Muscle of back (tissue), 11 donors: ENCODE results near the gene ITGA3. TPM values are rescaled to one million over a fixed set of nuclear protein-coding genes. Genes with fewer than 3 reads are reported as not detected.

ENCODE experiments used
- DNase-seq, 3 donors: peaks; one replicate each; pipeline versions ENCODE4 v3.0.0 to v3.0.0-alpha.2; 2013
- polyA plus RNA-seq, 10 donors: library from polyadenylated mRNA; unstranded; fragments of 120-200 nt; gene quantifications; one replicate each; pipeline ENCODE4 v1.2.1, GENCODE V29; 2013; ENCODE audit not compliant: insufficient read length in 10 of 10

Gene ITGA3
- polyA plus RNA-seq, 10 donors, result 17.1 to 35.8 (median 23.9) TPM

GRCh38 chr17:50067996-50068395, 12.1 kb downstream of the ITGA3 start:
- no peak for DNase-seq

- no peak for DNase-seq
These were observed 15.2 kb downstream of the ITGA3 start for GRCh38 chr17:50070908-50071680.

- DNase-seq, result no peak
These were observed 15.8 kb downstream of the ITGA3 start for GRCh38 chr17:50071692-50072091.

DNA sequence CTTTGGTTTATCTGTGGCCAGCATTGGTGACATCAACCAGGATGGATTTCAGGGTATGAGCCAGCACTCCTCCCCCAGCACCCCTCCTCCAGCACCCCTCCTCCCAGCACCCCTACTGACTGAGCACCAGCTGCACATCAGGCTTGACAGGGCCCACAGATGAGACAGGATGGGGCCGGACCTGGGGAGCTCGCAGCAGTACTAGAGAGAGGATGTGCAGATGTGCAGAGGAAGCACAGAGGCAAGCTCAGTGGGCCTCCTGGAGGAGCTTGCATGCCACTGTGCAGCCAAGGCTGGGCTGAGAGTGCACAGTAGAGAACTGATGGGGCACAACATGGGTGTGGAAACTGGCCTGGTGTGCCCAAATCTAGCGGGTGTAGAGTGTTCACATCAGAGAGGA, 16.2 kb downstream of the ITGA3 start:
- no peak for DNase-seq

DNA sequence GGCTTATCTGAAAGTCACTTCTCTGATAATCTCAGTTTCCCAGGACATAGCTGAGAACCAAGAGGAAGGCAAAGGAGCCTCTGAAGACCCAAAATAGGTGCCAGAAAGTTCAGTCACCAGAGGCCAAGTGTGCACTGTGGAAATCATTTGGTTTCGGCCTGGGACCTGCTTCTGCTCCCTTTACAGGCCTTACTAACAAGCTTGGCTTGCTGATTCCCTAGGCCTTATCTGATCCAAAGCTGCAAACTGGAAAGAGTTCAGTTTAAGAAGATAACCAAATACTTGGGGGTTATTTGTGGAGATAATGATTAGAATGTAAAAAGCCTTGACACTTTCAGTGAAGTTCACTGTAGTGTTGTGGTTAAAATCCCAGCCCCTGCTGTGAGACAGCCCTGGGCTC, 17.0 kb downstream of the ITGA3 start:
- DNase-seq, result no peak

GRCh38 chr17:50074227-50074626, 18.3 kb downstream of the ITGA3 start:
- DNase-seq, result no peak

- DNase-seq, result no peak
These were observed 19.6 kb downstream of the ITGA3 start for GRCh38 chr17:50075446-50076032.

GRCh38 chr17:50076221-50076590, 20.3 kb downstream of the ITGA3 start:
- DNase-seq, result no peak

DNA sequence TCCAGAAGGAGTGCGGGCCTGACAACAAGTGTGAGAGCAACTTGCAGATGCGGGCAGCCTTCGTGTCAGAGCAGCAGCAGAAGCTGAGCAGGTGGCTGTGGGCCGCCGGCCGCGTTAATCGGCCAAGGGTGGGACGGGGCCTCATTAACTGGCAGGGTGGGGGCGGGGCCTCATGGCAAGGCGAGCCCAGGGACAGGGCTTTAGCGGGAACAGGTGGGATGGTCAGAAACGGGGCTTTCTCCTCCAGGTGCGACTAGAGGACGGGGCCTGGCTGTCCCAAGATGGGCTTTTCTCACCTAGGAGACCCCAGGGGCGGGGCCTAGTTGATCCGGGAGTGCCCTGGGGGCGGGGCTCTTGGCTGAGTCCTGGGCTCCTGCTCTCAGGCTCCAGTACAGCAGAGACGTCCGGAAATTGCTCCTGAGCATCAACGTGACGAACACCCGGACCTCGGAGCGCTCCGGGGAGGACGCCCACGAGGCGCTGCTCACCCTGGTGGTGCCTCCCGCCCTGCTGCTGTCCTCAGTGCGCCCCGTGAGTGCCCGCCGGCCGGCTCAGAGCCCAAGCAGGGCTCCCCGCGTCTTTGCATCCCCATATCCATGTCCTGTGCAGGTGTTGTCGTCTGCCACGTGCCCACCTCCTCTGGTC, 20.8 kb downstream of the ITGA3 start:
- peak in 1 of 3 donors; percentile 34 for DNase-seq

GRCh38 chr17:50078430-50078829, 22.5 kb downstream of the ITGA3 start:
- DNase-seq, result no peak

DNA sequence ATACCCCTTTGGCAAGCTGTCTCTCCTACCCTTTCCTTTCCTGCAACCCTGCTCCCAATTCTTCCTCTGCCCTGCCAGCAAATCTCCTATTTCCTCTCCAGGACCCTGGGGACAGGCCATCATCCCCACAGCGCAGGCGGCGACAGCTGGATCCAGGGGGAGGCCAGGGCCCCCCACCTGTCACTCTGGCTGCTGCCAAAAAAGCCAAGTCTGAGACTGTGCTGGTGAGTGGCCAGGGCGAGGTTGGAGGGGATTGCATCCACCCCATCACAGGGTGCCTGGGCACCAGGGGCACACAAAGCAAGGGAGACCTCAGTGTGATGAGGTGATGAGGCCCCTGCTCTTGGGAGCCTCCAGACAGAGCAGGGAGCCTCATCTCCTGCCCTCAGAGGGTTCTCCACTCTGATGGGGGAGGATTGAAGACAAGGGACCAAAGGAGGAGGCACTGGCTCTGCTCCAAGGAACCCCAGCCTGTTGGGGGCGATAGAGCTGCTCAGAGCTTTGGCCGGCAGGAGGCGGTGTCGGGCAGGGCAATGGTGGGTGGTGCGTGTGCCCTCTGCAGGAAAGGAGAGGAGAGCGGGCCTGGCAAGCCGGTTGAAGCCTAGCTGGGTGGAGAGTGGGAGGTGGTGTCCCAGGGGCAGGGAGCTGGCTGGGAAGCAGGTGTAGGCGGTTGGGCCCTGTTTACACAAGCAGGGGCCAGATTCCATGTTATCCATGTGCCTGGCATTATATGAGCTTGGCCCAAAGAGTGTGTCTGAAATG, 23.6 kb downstream of the ITGA3 start:
- DNase-seq, result no peak

GRCh38 chr17:50080096-50080480, 24.2 kb downstream of the ITGA3 start:
- no peak for DNase-seq

DNA sequence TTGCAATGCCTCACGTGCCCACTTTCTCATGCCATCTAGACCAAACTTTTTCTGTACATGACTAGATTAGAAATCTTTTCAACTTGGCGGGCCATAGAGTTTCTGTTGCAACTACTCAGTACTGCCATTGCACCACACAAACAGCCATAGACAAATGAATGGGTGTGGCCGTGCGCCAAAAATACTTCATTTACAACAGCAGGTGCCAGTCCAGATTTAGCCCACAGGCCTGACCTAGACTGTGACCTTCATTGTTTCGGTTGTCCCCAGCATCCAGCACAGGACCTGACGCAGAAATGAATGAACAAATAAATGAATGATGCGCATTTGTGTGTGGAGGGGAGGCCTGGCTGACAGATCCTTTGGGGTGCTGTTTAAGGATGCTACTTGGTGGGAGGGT, 24.9 kb downstream of the ITGA3 start:
- no peak for DNase-seq

- no peak for DNase-seq
These were observed 25.8 kb downstream of the ITGA3 start for GRCh38 chr17:50081757-50082156.

DNA sequence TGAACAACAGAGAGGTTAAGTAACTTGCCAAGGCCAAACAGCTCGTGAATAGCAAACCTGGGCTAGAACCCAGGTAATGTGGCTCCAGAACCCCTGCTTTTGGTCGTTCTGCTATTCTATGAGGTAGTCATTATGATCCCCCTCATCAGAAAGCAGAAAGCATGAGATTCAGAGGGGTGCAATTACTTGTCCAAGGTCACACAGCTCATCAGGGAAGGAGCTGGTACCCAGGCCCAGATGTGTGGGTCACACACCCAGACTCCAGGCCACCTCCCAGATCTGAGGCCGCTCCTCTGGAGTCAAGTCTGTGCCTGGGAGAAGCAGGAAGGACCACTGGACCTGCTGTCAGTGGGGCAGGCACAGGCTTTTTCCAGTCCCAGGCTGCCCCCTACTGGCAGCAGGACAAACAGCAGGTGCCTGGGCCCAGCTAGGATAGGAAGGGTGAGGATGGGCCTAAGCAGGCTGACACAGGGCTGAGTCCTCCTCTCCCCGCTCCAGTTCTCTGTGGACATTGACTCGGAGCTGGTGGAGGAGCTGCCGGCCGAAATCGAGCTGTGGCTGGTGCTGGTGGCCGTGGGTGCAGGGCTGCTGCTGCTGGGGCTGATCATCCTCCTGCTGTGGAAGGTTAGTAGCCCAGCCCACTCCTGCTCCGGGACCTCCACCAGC, 31.5 kb downstream of the ITGA3 start:
- peak; percentile 52 to 82 (median 75) for DNase-seq

DNA sequence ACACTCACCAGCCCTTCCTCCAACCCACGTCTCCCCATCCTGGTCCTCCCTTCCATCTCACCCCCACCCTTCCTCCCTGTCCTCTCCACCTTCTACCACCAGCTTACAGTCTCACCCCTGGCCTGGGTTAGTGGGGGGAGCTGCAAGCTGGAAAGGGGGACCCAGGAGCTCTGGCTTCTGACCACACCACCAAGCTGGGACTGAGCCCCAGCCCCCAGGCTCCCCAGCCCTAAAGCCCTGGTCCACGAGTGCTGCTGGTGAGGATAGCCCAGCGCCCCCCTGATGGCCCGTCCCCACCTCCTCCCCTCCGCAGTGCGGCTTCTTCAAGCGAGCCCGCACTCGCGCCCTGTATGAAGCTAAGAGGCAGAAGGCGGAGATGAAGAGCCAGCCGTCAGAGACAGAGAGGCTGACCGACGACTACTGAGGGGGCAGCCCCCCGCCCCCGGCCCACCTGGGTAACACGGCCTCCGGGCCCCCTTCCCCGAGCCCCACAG, 32.0 kb downstream of the ITGA3 start:
- no peak for DNase-seq

GRCh38 chr17:50088952-50089825, 33.3 kb downstream of the ITGA3 start:
- no peak for DNase-seq

GRCh38 chr17:50090071-50090470, 34.2 kb downstream of the ITGA3 start:
- no peak for DNase-seq

GRCh38 chr17:50090971-50091917, 35.3 kb downstream of the ITGA3 start:
- no peak for DNase-seq

DNA sequence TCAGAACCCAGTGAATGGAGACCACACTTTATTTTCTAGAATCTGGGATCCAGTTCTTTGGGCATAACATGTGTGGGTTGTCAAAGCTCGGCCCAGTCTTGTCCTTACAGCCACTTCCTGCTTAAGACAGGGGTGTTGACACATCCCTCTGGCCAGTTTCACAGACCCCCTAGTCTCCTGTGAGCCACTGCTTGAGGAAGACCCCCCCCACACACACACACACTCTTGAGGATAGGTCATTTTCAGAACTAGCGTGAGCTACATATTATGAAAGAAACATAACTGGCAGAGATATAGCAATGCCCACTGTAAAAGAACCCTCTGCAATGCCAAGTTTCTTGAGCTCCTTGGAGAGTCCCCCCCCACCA, 36.0 kb downstream of the ITGA3 start:
- DNase-seq, result no peak
